Measurements from ENCODE around the gene ARHGAP9. TPM values are rescaled to one million over a fixed set of nuclear protein-coding genes. Genes with fewer than 3 reads are reported as not detected.

ARHGAP9 gene
- polyA plus RNA-seq, 1 of the 3 experiments (the other 2 are of a cell fraction) = 0.66 TPM

DNA sequence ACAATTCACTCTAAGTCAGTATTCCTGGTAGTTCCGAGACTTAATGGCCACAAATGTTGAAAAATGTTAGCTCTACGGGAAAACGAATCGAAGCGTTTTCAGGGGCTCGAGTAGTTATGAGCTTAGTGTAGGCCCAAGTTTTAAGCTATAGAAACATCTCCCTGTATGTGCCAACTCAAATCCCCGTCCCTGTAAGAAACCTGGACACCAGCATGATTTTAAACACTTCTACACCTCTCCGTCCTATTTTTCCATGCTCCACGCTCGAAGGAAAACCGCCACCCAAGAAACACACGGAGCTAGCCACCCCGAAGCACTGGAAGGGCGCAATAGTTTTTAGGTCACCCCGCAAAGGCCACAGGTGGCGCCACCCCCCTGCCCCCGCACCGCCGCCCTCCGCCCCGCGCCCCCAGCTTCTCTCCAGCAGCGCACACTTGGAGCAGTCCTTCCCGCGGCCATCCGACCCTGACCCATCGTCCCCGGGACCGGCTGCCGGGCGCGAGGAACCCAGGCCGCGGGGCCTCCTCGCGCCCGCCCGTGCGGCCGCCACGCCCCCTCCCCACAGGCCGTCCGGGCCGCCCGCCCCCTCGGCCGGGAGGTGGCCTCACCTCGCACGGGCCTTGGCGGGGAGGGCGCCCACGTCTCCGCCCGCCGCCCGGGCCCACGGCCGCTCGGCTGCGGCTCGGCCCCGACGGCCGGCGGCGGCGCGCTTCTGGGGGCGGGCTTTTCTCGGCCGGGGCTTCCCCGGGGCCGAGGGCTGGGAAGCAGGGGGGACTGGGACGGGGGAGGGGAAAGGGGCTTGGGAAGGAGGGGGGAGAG is 49.3 kb downstream of the ARHGAP9 start:
- peak overlapping the region; percentile 82 for H3K9ac ChIP-seq
- peak overlapping the region; percentile 78 for H3K4me2 ChIP-seq
- H3K4me1 ChIP-seq (ENCODE audit: control insufficient read depth in 1 of 2, insufficient read depth in 2 of 2, low read depth in 1 of 2, low read length in 1 of 2) = peaks cover 0 to 3% of the 10 kb centered on the region in 2 experiments; a peak in 1 of 4 replicates
- H2AFZ ChIP-seq (ENCODE audit: low read depth) = peak overlapping the region; percentile 42; the same call in 1 of the 2 replicates
- under 1% methylated on average over 27 of the region's 74 CpGs for WGBS (ENCODE audit: low lambda C conversion rate)
- H4K20me1 ChIP-seq (ENCODE audit: insufficient read depth) = no peaks in the 10 kb centered on the region
- no peak for DNase-seq
- H3K36me3 ChIP-seq (replicated peaks in 1 of 2; ENCODE audit: control insufficient read depth in 1 of 2, insufficient read depth in 2 of 2, low read length in 1 of 2) = no peaks in the 10 kb centered on the region
- H3K79me2 ChIP-seq (ENCODE audit: insufficient read depth) = peaks cover 45% of the 10 kb centered on the region
- TF ChIP-seq YY1 (IDR thresholded peaks at IDR 0.05; ENCODE audit: low read depth) (no peak), MEF2A (IDR thresholded peaks at IDR 0.05; ENCODE audit: borderline replicate concordance, low read depth) (no peak), SIN3A (IDR thresholded peaks at IDR 0.05; ENCODE audit: borderline replicate concordance, low read depth, low read length) (no peak; the same call in 1 of the 2 replicates), MXI1 (IDR thresholded peaks at IDR 0.05; ENCODE audit: low read depth, low read length) (peak; percentile 1; the same call in 1 of the 2 replicates)
- TF ChIP-seq, protein P1, sequence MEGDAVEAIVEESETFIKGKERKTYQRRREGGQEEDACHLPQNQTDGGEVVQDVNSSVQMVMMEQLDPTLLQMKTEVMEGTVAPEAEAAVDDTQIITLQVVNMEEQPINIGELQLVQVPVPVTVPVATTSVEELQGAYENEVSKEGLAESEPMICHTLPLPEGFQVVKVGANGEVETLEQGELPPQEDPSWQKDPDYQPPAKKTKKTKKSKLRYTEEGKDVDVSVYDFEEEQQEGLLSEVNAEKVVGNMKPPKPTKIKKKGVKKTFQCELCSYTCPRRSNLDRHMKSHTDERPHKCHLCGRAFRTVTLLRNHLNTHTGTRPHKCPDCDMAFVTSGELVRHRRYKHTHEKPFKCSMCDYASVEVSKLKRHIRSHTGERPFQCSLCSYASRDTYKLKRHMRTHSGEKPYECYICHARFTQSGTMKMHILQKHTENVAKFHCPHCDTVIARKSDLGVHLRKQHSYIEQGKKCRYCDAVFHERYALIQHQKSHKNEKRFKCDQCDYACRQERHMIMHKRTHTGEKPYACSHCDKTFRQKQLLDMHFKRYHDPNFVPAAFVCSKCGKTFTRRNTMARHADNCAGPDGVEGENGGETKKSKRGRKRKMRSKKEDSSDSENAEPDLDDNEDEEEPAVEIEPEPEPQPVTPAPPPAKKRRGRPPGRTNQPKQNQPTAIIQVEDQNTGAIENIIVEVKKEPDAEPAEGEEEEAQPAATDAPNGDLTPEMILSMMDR (IDR thresholded peaks at IDR 0.05) = 0 out of 2 replicates have a peak, but pooled peaks have one; percentile 24
- H3K27me3 ChIP-seq (ENCODE audit: insufficient read depth) = no peaks in the 10 kb centered on the region
- CTCF ChIA-PET = interaction anchor here (0.8 to 2.1 kb wide), 10 partner anchors 9 to 216 kb away, joined by 3 to 10 read pairs (median 4); partner anchors contain the start of gene INHBE
- H3K9me3 ChIP-seq = no peaks in the 10 kb centered on the region
- H3K4me3 ChIP-seq (ENCODE audit: low read depth in 2 of 2, low read length in 1 of 2) = peak overlapping the region; percentile 56 to 67
- no peaks in the 10 kb centered on the region for H3K9me2 ChIP-seq
- POLR2A ChIA-PET = interaction anchor here (0.6 to 1.2 kb wide), 5 partner anchors 12 to 158 kb away, joined by 3 to 5 read pairs (median 3); no protein-coding TSS in a partner anchor
- H3K27ac ChIP-seq (ENCODE audit: low read depth in 2 of 2, low read length in 1 of 2) = peak overlapping the region; percentile 75 to 84
- peaks cover 9% of the 10 kb centered on the region for H3F3A ChIP-seq (replicated peaks; ENCODE audit: insufficient read depth)

DNA sequence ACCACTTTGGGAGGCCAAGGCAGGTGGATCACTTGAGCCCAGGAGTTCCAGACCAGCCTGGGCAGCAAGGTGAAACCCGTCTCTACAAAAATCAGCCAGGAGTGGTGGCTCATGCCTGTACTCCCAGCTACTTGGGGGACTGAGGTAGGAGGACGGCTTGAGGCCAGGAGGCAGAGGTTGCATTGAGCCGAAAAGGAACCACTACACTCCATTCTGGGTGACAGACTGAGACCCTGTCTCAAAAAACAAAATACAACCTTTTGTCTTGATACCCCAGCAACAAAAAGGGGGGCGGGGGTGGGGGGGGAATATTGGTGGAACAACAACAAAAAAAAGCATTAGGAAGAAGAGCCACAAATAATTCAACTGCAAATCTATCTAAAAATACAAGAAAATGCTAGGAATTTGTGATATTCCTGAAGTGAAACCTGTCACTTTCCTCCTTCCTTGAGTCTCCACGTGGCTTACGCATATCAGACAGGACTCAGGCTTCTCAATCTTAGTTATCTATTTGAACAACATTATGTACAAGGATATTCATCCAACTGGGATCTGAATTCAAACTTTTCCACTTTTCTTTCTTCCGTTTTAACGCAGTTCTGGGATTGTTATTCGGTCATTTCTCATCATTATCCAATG is 50.1 kb downstream of the ARHGAP9 start:
- peaks cover 0 to 2% of the 10 kb centered on the region in 2 experiments for H3K36me3 ChIP-seq (replicated peaks in 1 of 2; ENCODE audit: control insufficient read depth in 1 of 2, insufficient read depth in 2 of 2, low read length in 1 of 2)
- H3F3A ChIP-seq (replicated peaks; ENCODE audit: insufficient read depth) = peaks cover 9% of the 10 kb centered on the region
- POLR2A ChIA-PET = interaction anchor here (0.6 to 1.2 kb wide), 5 partner anchors 11 to 158 kb away, joined by 3 to 5 read pairs (median 3); no protein-coding TSS in a partner anchor
- H3K4me2 ChIP-seq = peak overlapping the region; percentile 78
- DNase-seq = no peak
- peaks cover 0 to 3% of the 10 kb centered on the region in 2 experiments; a peak in 1 of 4 replicates for H3K4me1 ChIP-seq (ENCODE audit: control insufficient read depth in 1 of 2, insufficient read depth in 2 of 2, low read depth in 1 of 2, low read length in 1 of 2)
- H3K9me3 ChIP-seq = no peaks in the 10 kb centered on the region
- CTCF ChIA-PET = interaction anchor here (0.6 to 2.1 kb wide), 13 partner anchors 9 to 216 kb away, joined by 3 to 10 read pairs (median 4); partner anchors contain the start of genes GLI1 and INHBE
- TF ChIP-seq MXI1 (IDR thresholded peaks at IDR 0.05; ENCODE audit: low read depth, low read length) (peak; percentile 89), SIN3A (IDR thresholded peaks at IDR 0.05; ENCODE audit: borderline replicate concordance, low read depth, low read length) (0 out of 2 replicates have a peak, but pooled peaks have one; percentile 61), MAX (IDR thresholded peaks at IDR 0.05; ENCODE audit: low read depth) (0 out of 2 replicates have a peak, but pooled peaks have one; percentile 12)
- TF ChIP-seq, protein P2, sequence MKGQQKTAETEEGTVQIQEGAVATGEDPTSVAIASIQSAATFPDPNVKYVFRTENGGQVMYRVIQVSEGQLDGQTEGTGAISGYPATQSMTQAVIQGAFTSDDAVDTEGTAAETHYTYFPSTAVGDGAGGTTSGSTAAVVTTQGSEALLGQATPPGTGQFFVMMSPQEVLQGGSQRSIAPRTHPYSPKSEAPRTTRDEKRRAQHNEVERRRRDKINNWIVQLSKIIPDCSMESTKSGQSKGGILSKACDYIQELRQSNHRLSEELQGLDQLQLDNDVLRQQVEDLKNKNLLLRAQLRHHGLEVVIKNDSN (IDR thresholded peaks at IDR 0.05; ENCODE audit: borderline replicate concordance, low read depth) = no peak
- H3K27me3 ChIP-seq (ENCODE audit: insufficient read depth) = no peaks in the 10 kb centered on the region
- H3K9ac ChIP-seq = peak overlapping the region; percentile 82
- WGBS (ENCODE audit: low lambda C conversion rate) = 43% methylated on average over 9 of the region's 9 CpGs
- H2AFZ ChIP-seq (ENCODE audit: low read depth) = peak overlapping the region; percentile 42; the same call in 1 of the 2 replicates
- H4K20me1 ChIP-seq (ENCODE audit: insufficient read depth) = no peaks in the 10 kb centered on the region
- H3K79me2 ChIP-seq (ENCODE audit: insufficient read depth) = peaks cover 52% of the 10 kb centered on the region
- H3K9me2 ChIP-seq = no peaks in the 10 kb centered on the region
- H3K4me3 ChIP-seq (ENCODE audit: low read depth in 2 of 2, low read length in 1 of 2) = peak overlapping the region; percentile 56 to 67
- H3K27ac ChIP-seq (ENCODE audit: low read depth in 2 of 2, low read length in 1 of 2) = peak overlapping the region; percentile 75 to 84

All from SK-N-SH (cell line).